ENCODE measurements around the gene CEMP1.

GRCh38 chr16:2505695-2506094, 25.5 kb downstream of the CEMP1 start:
- TF ChIP-seq POLR2A (IDR thresholded peaks at IDR 0.05): no peak
- no peak for TF ChIP-seq CTCF (IDR thresholded peaks at IDR 0.05)
- no peak for TF ChIP-seq EP300 (IDR thresholded peaks at IDR 0.05)
- no peak for TF ChIP-seq POLR2AphosphoS5 (IDR thresholded peaks at IDR 0.05)

All from suprapubic skin (tissue), 4 donors.